BE2C (cell line): ENCODE measurements around the gene ADGRF4.
"Not testable (repeated sequence)": the region's sequence is repeated elsewhere in the genome, so short reads cannot be mapped to it uniquely, and the experiment has no call there.

Experiments used
- DNase-seq: peaks from one replicate; pipeline ENCODE4 v3.0.0-alpha.2; 2020
- H3K27me3 ChIP-seq: fragments of 250-450 bp; sonication (Bioruptor Pico); 2 replicates; pipeline ENCODE4 v1.5.1; 2020; ENCODE audit warnings: mild to moderate bottlenecking
- H3K36me3 ChIP-seq: fragments of 250-450 bp; sonication (Bioruptor Pico); 2 replicates; pipeline ENCODE4 v1.5.1; 2020; ENCODE audit warnings: mild to moderate bottlenecking
- H3K4me1 ChIP-seq: fragments of 250-450 bp; sonication (Bioruptor Pico); 2 replicates; pipeline ENCODE4 v1.5.1; 2020
- H3K4me3 ChIP-seq: 2 replicates; pipeline ENCODE4 v1.5.1; 2011; ENCODE audit warnings: low read depth, low read length
- H3K9me3 ChIP-seq: fragments of 250-450 bp; sonication (Bioruptor Pico); 2 replicates; pipeline ENCODE4 v1.5.1; 2020
- CTCF ChIP-seq: IDR thresholded peaks from 2 replicates; pipeline ENCODE4 v1.5.1; 2012; ENCODE audit warnings: mild to moderate bottlenecking, low read depth, low read length

Gene ADGRF4

GRCh38 chr6:47741807-47742206 is 43.4 kb downstream of the ADGRF4 start:
- H3K4me3 ChIP-seq, result no peak overlapping the region
- TF ChIP-seq CTCF, result no peak
- H3K4me1 ChIP-seq, result no peaks in the 10 kb centered on the region
- no peaks in the 10 kb centered on the region for H3K36me3 ChIP-seq
- H3K27me3 ChIP-seq, result no peaks in the 10 kb centered on the region
- H3K9me3 ChIP-seq, result no peaks in the 10 kb centered on the region
- DNase-seq, result no peak

- no peaks in the 10 kb centered on the region for H3K36me3 ChIP-seq
- H3K4me3 ChIP-seq, result no peak overlapping the region
- TF ChIP-seq CTCF, result no peak
- H3K4me1 ChIP-seq, result no peaks in the 10 kb centered on the region
- H3K9me3 ChIP-seq, result no peaks in the 10 kb centered on the region
- H3K27me3 ChIP-seq, result no peaks in the 10 kb centered on the region
- DNase-seq, result no peak
Observed at GRCh38 chr6:47743744-47744143, 45.4 kb downstream of the ADGRF4 start.

GRCh38 chr6:47745269-47745668 is 46.9 kb downstream of the ADGRF4 start:
- not testable (repeated sequence) for H3K27me3 ChIP-seq, DNase-seq, H3K9me3 ChIP-seq, H3K36me3 ChIP-seq, H3K4me3 ChIP-seq, H3K4me1 ChIP-seq

- DNase-seq, result no peak
- TF ChIP-seq CTCF, result no peak
- Histone ChIP-seq H3K4me1 (no peaks in the 10 kb centered on the region), H3K9me3 (no peaks in the 10 kb centered on the region), H3K4me3 (no peak overlapping the region), H3K36me3 (no peaks in the 10 kb centered on the region), H3K27me3 (no peaks in the 10 kb centered on the region)
Observed at GRCh38 chr6:47749757-47750156, 51.4 kb downstream of the ADGRF4 start.

GRCh38 chr6:47752801-47753200 is 54.4 kb downstream of the ADGRF4 start:
- Histone ChIP-seq H3K27me3 (no peaks in the 10 kb centered on the region), H3K4me1 (no peaks in the 10 kb centered on the region), H3K36me3 (no peaks in the 10 kb centered on the region), H3K4me3 (no peak overlapping the region), H3K9me3 (no peaks in the 10 kb centered on the region)
- no peak for TF ChIP-seq CTCF
- DNase-seq, result no peak

- Histone ChIP-seq H3K9me3 (no peaks in the 10 kb centered on the region), H3K27me3 (no peaks in the 10 kb centered on the region), H3K4me3 (no peak overlapping the region), H3K36me3 (no peaks in the 10 kb centered on the region), H3K4me1 (no peaks in the 10 kb centered on the region)
- TF ChIP-seq CTCF, result no peak
- no peak for DNase-seq
Observed at GRCh38 chr6:47759364-47759763, 61.0 kb downstream of the ADGRF4 start.

- H3K27me3 ChIP-seq, result no peaks in the 10 kb centered on the region
- no peaks in the 10 kb centered on the region for H3K4me1 ChIP-seq
- no peak overlapping the region for H3K4me3 ChIP-seq
- H3K9me3 ChIP-seq, result no peaks in the 10 kb centered on the region
- no peak for TF ChIP-seq CTCF
- no peak for DNase-seq
- no peaks in the 10 kb centered on the region for H3K36me3 ChIP-seq
Observed at GRCh38 chr6:47762502-47762901, 64.1 kb downstream of the ADGRF4 start.
